Fibroblast of lung (primary cell): ENCODE measurements around the gene ZDHHC4.

Experiments used
- EZH2 ChIP-seq: IDR thresholded peaks from 2 replicates; pipeline ENCODE4 v1.5.1; 2012; ENCODE audit warnings: low read length, control low read depth, mild to moderate bottlenecking; ENCODE audit errors: missing control alignments
- TF ChIP-seq, protein P1 (sequence below), 2 donors: IDR thresholded peaks in 1 of 2; conservative IDR thresholded peaks in 1 of 2; 1 replicate in 1 of 2; 2 replicates in 1 of 2; pipeline ENCODE4 v1.5.1; 2011 to 2012; ENCODE audit warnings: low read length in 2 of 2, control low read depth in 1 of 2, inconsistent platforms in 1 of 2, low read depth in 1 of 2, mild to moderate bottlenecking in 1 of 2

DNA sequence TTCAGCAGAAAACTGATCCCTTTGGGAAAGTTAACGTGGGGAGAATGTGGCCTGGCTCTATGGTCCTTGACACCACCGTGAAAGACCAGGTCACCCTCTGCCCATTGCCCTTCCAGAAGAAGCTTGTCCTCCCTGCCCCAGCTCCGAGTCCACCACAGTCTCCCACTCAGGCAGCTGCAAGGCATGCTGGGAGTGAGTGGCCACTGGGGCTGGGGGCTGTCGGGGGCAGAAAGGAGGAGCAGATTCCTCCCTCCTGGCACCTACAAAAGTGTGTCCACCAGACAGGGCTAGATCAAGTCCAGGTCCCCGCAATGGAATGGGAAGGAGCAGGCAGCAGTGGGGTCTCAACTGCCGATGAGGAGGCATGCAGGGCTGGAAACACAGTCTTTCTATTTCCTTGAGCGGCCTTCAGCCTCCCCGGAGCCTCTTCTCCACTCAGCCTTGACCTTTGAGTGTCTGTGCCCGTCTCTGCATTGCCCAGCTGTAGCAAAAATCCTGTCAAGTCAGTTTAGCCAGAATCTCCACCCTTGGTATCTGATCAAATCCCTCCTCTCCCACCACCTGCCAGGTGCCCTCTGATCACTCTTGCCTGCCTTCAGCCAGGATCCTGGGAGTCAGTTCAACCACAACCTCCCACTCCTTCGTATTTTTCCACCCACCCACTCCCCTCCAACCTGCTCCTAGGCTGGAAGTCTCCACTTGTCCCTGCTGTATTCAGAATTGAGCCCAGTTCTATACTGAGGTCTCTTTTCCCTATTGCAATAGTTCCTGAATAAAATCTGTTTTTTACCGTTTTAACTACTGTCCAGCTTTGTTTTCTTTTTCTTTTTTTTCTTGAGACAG is 53.0 kb downstream of the ZDHHC4 start:
- TF ChIP-seq EZH2: no peak
- TF ChIP-seq, protein P1, sequence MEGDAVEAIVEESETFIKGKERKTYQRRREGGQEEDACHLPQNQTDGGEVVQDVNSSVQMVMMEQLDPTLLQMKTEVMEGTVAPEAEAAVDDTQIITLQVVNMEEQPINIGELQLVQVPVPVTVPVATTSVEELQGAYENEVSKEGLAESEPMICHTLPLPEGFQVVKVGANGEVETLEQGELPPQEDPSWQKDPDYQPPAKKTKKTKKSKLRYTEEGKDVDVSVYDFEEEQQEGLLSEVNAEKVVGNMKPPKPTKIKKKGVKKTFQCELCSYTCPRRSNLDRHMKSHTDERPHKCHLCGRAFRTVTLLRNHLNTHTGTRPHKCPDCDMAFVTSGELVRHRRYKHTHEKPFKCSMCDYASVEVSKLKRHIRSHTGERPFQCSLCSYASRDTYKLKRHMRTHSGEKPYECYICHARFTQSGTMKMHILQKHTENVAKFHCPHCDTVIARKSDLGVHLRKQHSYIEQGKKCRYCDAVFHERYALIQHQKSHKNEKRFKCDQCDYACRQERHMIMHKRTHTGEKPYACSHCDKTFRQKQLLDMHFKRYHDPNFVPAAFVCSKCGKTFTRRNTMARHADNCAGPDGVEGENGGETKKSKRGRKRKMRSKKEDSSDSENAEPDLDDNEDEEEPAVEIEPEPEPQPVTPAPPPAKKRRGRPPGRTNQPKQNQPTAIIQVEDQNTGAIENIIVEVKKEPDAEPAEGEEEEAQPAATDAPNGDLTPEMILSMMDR (conservative IDR thresholded peaks at IDR 0.05 in 1 of 2, IDR thresholded peaks at IDR 0.05 in 1 of 2; ENCODE audit: low read depth in 1 of 2, low read length in 2 of 2): no peak
